Brain microvascular endothelial cell (primary cell): ENCODE results near the gene DVL2.

Experiments
- DNase-seq: peaks from one replicate; pipeline ENCODE4 v3.0.0-alpha.2; 2020
- H3K27ac ChIP-seq: fragments of 250-450 bp; sonication (Bioruptor Pico); 2 replicates; pipeline ENCODE4 v1.5.1; 2020; ENCODE audit warnings: mild to moderate bottlenecking, moderate library complexity
- H3K27me3 ChIP-seq: fragments of 250-450 bp; sonication (Bioruptor Pico); replicated peaks from 2 replicates; pipeline ENCODE4 v1.5.1; 2020; ENCODE audit warnings: mild to moderate bottlenecking
- H3K36me3 ChIP-seq: fragments of 250-450 bp; sonication (Bioruptor Pico); replicated peaks from 2 replicates; pipeline ENCODE4 v1.5.1; 2020; ENCODE audit warnings: mild to moderate bottlenecking
- H3K4me3 ChIP-seq: 2 replicates; pipeline ENCODE4 v1.5.1; 2011; ENCODE audit warnings: low read depth, mild to moderate bottlenecking, control low read depth, low read length, moderate library complexity
- in situ Hi-C: cut with HindIII; loops from 2 replicates; pipeline ENCODE4 v1.10.0; 2017; ENCODE audit warnings: low sequenced_read_pairs, low pct_ligation_motif_present
- TF ChIP-seq, protein P1 (sequence below): IDR thresholded peaks from 2 replicates; pipeline ENCODE4 v1.5.1; 2011; ENCODE audit warnings: low read depth, mild to moderate bottlenecking, moderate library complexity, low read length, control low read depth, inconsistent platforms; ENCODE audit errors: missing control alignments

Gene DVL2

DNA sequence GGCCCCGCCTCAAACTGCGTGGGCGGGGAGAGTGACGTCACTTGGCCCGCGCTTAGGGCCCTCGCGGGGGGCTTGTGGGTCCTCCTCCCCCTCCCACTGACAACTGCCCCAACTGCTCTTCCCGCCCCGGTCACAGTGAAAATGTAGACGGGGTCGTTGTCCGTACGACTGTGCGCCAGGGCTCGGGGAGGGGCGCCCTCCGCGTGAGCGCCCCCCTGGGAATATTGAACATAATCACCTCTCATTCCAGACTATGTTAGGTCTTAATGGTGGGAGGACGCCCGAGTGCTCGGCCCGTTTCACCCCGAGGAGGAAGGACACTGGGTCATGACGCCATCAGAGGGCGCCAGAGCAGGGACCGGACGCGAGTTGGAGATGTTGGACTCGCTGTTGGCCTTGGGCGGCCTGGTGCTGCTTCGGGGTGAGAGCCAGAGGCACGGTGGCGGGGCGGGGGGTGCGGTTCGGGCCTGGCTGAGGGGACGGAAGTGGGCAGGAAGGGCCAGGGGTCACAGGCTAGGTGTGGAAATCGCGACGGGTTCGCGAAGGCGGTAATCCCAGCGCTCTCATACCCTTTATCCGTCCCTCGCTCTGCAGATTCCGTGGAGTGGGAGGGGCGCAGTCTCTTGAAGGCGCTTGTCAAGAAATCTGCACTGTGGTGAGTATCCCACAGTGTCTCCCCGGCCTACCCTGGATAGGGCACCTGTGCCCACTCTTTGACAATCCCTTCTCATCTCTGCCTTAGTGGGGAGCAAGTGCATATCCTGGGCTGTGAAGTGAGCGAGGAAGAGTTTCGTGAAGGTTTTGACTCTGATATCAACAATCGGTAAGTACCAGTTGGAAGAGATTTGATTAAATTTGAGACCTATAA is 18.1 kb upstream of the DVL2 start, which contains the start of gene ELP5:
Gene ELP5, plus strand, starts transcription at position 40 of the 868 bp plus-strand sequence. Its CDS starts 336 bp downstream, at position 376.
- H3K27me3 ChIP-seq = no peaks in the 10 kb centered on the region
- in situ Hi-C loops = no loop called here
- peaks cover 26% of the 10 kb centered on the region for H3K36me3 ChIP-seq
- peak within 1 kb of the TSS; percentile 94 for H3K4me3 ChIP-seq
- TF ChIP-seq, protein P1, sequence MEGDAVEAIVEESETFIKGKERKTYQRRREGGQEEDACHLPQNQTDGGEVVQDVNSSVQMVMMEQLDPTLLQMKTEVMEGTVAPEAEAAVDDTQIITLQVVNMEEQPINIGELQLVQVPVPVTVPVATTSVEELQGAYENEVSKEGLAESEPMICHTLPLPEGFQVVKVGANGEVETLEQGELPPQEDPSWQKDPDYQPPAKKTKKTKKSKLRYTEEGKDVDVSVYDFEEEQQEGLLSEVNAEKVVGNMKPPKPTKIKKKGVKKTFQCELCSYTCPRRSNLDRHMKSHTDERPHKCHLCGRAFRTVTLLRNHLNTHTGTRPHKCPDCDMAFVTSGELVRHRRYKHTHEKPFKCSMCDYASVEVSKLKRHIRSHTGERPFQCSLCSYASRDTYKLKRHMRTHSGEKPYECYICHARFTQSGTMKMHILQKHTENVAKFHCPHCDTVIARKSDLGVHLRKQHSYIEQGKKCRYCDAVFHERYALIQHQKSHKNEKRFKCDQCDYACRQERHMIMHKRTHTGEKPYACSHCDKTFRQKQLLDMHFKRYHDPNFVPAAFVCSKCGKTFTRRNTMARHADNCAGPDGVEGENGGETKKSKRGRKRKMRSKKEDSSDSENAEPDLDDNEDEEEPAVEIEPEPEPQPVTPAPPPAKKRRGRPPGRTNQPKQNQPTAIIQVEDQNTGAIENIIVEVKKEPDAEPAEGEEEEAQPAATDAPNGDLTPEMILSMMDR = no peak
- peak; percentile 94 for DNase-seq
- H3K27ac ChIP-seq = peak within 1 kb of the TSS; percentile 99

DNA sequence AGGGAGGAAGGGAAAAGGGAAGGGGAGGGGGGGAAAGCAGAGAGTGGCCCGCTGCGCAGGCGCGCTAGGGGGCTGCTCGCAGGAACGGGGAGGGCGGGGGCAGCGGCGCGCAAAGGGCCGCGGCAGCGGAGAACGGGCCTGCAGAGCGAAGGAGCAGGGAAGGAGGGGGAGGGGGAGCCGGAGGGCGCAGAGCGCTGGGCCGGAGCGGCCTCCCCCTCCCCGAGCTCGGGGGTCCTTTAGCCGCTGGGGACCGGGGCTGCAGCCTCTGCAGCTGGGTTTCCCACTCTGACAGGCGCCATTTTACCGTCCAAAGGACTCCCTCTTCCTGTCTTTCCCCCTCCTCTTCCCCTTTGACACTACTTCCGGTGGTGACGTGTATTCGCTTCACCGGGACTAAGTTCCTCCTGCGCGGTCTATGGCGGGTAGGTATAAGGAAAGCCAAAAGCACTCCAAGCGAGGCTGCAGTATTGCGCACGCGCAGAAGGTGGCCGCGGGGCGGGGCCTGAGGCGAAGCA is 17.4 kb upstream of the DVL2 start, which contains the start of gene CTDNEP1:
Gene CTDNEP1, minus strand, starts transcription at position 74 of the 515 bp plus-strand sequence. CDS start 438 bp downstream, outside the sequence.
- DNase-seq = peak; percentile 99
- Histone ChIP-seq H3K36me3 (peaks cover 23% of the 10 kb centered on the region), H3K4me3 (peak within 1 kb of the TSS; percentile 94), H3K27ac (peak within 1 kb of the TSS; percentile 99), H3K27me3 (no peaks in the 10 kb centered on the region)
- TF ChIP-seq, protein P1 = no peak
- in situ Hi-C loops = no loop called here

DNA sequence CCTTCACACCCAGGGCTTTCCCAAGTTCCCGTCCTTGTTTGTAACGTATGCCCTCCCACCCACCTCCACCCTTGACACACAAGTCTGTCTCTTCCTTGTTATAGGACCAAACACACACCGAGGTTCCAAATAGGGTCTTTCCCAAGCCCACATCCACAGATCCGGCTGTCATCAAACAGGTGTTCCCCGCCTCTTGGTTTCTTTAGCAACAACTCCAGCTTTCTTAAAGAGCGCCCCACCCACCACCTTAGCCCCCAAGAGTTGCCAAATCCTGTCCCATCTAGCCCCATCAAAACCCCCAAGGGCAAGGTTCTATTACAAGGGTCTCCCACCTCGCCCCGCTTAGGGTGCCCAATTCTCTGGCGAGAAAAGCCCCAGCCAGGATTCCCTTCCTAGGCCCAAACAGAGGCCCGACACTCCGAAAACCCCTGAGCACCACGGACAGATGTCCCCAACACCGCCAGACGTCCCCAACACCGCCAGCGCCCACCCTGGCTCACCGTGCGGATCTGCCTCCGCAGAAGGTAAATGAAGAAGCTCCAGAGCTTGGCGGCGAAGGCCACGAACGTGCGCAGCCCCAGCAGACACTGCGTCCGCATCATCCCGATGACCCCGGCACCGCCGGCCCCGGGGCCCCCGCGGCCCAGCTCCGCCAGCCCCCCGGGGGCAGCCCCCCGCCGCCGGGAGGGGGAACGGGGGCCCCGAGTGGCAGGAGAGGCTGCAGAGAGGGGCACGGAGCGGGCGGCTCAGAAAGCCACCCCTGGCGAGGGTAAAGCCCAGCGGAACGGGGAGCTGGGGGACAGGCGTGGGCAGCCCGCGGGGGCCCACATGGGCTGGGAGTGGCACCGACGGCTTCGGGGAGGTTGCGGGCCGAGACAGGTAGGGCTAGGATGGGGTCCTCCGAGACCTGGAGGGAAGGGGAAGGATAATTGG is 16.6 kb upstream of the DVL2 start:
- in situ Hi-C loops = no loop called here
- TF ChIP-seq, protein P1 = no peak

DNA sequence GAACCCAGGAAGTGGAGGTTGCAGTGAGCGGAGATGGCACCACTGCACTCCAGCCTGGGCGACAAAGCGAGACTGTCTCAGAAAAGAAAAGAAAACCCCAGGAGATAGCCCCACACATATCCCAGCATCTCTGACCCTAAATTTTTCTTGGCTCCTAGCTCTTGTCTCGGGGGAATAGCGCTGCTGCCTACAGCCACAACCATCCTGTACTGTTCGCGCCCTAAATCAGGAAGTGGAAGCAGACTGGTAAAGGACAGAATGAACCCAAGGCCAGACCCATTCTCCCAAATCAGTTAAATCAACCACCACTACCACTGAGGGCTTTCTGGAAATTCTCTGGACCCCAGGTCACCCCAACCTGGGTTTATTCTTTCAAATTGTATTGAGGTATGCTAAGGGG is 15.5 kb upstream of the DVL2 start:
- H3K4me3 ChIP-seq = peak overlapping the region; percentile 81
- TF ChIP-seq, protein P1 = no peak
- no peak for DNase-seq
- in situ Hi-C loops = no loop called here
- H3K36me3 ChIP-seq = peaks cover 25% of the 10 kb centered on the region
- H3K27me3 ChIP-seq = no peaks in the 10 kb centered on the region
- no peak overlapping the region for H3K27ac ChIP-seq

More for the DNA sequence above, 16.6 kb upstream of the DVL2 start:
- Histone ChIP-seq H3K27ac (peak overlapping the region; percentile 99), H3K4me3 (peak overlapping the region; percentile 81), H3K27me3 (no peaks in the 10 kb centered on the region), H3K36me3 (peaks cover 27% of the 10 kb centered on the region)
- DNase-seq = no peak

DNA sequence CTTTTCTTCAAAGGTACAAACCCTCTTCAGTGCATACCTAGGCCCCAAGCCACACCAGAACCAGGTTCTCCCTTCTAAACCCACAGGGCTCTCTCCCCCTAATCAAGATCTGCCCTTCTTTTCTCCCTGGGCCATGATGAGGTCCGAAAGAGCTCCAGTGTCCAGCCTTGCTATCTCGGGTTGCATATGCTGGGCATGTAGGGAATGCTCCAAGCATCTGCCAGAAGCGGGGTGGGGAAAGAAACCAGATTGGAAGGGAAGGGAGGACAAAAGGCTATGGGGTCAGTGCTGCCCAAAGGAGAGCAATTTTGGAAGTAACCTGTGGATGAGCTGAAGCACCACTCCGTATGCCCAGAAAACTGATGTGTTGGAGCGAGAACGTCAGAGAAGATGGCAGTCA is 14.9 kb upstream of the DVL2 start:
- in situ Hi-C loops = no loop called here
- TF ChIP-seq, protein P1 = no peak
- Histone ChIP-seq H3K4me3 (no peak overlapping the region), H3K36me3 (peaks cover 26% of the 10 kb centered on the region), H3K27me3 (no peaks in the 10 kb centered on the region), H3K27ac (no peak overlapping the region)
- DNase-seq = no peak
